Muscle of leg (tissue), 11 donors: ENCODE data around the gene PAK6. TPM values are rescaled to one million over a fixed set of nuclear protein-coding genes. Genes with fewer than 3 reads are reported as not detected.

Experiments
- DNase-seq: peaks from one replicate; pipeline ENCODE4 v3.0.0; 2013
- H3K27ac ChIP-seq: one replicate; pipeline ENCODE4 v1.5.1; 2013; ENCODE audit warnings: mild to moderate bottlenecking, low read length, control low read depth
- H3K27me3 ChIP-seq: one replicate; pipeline ENCODE4 v1.6.1; 2013; ENCODE audit warnings: low read length; ENCODE audit not compliant: control insufficient read depth, insufficient read depth
- H3K36me3 ChIP-seq: one replicate; pipeline ENCODE4 v1.6.1; 2013; ENCODE audit warnings: low read length; ENCODE audit not compliant: control insufficient read depth, insufficient read depth
- H3K4me1 ChIP-seq: one replicate; pipeline ENCODE4 v1.6.1; 2013; ENCODE audit warnings: low read length; ENCODE audit not compliant: control insufficient read depth, insufficient read depth
- H3K4me3 ChIP-seq: one replicate; pipeline ENCODE4 v1.5.1; 2013; ENCODE audit warnings: low read length, control low read depth
- H3K9me3 ChIP-seq: replicated peaks from 2 replicates; pipeline ENCODE4 v1.6.1; 2013; ENCODE audit warnings: low read depth, low read length; ENCODE audit not compliant: control insufficient read depth
- WGBS: methylation state at CpG from one replicate; pipeline ENCODE4 v1.1.5; 2013; ENCODE audit warnings: missing lambda C conversion rate; ENCODE audit not compliant: insufficient coverage; 5-methylcytosine and 5-hydroxymethylcytosine counted together
- polyA plus RNA-seq, 8 donors: library from polyadenylated mRNA; unstranded; fragments of 120-200 nt; gene quantifications; one replicate each; pipeline versions ENCODE4 v1.2.1 to v1.2.3, GENCODE V29; 2013; ENCODE audit warnings: inconsistent platforms in 1 of 8, low replicate concordance in 1 of 8; ENCODE audit not compliant: insufficient read length in 8 of 8, insufficient read depth in 1 of 8
- total RNA-seq: library from RNA; stranded (reverse); fragments of 120-200 nt; gene quantifications from one replicate; pipeline ENCODE4 v1.2.4, GENCODE V29; 2013

Gene PAK6
- total and polyA plus RNA-seq, 9 donors = 0.29 to 1.6 (median 0.53) TPM

DNA sequence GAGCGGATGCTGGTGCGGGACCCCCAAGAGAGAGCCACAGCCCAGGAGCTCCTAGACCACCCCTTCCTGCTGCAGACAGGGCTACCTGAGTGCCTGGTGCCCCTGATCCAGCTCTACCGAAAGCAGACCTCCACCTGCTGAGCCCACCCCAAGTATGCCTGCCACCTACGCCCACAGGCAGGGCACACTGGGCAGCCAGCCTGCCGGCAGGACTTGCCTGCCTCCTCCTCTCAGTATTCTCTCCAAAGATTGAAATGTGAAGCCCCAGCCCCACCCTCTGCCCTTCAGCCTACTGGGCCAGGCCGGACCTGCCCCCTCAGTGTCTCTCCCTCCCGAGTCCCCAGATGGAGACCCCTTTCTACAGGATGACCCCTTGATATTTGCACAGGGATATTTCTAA, 37.1 kb downstream of the PAK6 start:
- no peak for DNase-seq
- Histone ChIP-seq H3K27me3 (peaks cover 50% of the 10 kb centered on the region), H3K36me3 (no peaks in the 10 kb centered on the region), H3K27ac (no peak overlapping the region), H3K9me3 (no peaks in the 10 kb centered on the region), H3K4me1 (peaks cover 18% of the 10 kb centered on the region), H3K4me3 (no peak overlapping the region)
- 88% methylated on average over 7 of the region's 7 CpGs for WGBS

DNA sequence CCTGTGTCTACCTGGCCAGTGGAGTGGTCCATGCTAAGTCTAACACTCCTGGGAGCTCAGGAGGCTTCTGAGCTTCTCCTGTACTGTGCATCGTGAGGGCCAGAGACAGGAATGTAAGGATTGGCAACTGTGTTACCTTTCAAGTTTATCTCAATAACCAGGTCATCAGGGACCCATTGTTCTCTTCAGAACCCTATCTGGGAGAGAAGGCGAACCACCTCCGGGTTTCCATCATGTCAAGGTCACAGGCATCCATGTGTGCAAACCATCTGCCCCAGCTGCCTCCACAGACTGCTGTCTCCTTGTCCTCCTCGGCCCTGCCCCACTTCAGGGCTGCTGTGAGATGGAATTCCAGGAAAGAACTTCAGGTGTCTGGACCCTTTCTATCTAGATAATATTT, 38.1 kb downstream of the PAK6 start:
- WGBS = no CpG with 5 or more reads among the region's 4 CpGs
- no peak overlapping the region for H3K4me3 ChIP-seq

DNA sequence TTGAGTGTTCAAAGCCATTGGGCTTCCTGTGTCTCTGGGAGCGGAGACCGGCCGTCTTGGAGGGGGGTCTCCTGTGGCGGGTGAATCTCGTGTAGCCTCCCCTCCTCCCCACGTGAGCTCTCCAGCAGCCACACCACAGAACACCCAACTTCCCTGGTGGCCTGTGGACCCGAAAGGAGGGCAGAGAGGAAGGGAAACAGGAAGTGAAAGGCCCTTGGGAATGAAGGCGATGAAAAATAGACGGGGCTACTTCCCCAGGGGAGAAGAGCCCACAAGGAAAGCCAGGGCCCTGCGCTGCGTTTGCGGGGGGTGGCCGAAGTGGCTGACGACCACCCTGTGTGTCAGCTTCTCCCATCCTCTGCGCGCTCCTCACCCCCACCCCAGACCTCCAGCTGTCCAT, 38.6 kb downstream of the PAK6 start:
- 18% methylated on average over 3 of the region's 16 CpGs for WGBS
- DNase-seq = peak; percentile 62
- Histone ChIP-seq H3K27ac (no peak overlapping the region), H3K4me1 (peaks cover 25% of the 10 kb centered on the region), H3K9me3 (no peaks in the 10 kb centered on the region), H3K36me3 (no peaks in the 10 kb centered on the region), H3K27me3 (peaks cover 63% of the 10 kb centered on the region), H3K4me3 (no peak overlapping the region)

More for the DNA sequence above, 38.1 kb downstream of the PAK6 start:
- Histone ChIP-seq H3K27ac (no peak overlapping the region), H3K9me3 (no peaks in the 10 kb centered on the region), H3K4me1 (peaks cover 23% of the 10 kb centered on the region), H3K36me3 (no peaks in the 10 kb centered on the region), H3K27me3 (peaks cover 58% of the 10 kb centered on the region)
- DNase-seq = no peak

DNA sequence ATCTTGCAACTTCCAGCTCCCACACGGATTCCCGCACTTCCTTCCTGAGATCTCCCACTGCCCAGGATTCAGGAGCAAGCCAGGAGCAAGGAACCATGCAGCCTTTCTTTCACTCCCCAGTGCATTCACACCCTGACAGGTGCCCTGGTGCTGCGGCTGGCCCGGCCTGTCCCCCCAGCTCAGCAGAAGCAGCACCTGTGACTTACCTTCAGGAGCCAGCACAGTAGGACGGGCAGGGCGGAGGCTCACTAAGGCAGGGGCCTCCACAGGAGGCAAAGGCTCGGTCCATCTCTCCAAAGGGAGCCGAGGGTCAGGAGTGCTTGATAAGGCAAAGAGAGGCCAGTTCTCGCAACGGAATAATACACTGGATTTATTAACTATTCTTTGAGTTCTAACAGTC, 39.2 kb downstream of the PAK6 start:
- no peaks in the 10 kb centered on the region for H3K9me3 ChIP-seq
- H3K4me1 ChIP-seq = peaks cover 30% of the 10 kb centered on the region
- WGBS = 58% methylated on average over 7 of the region's 10 CpGs
- no peak for DNase-seq
- peaks cover 69% of the 10 kb centered on the region for H3K27me3 ChIP-seq
- H3K36me3 ChIP-seq = no peaks in the 10 kb centered on the region
- no peak overlapping the region for H3K4me3 ChIP-seq
- H3K27ac ChIP-seq = no peak overlapping the region

- peak; percentile 65 for DNase-seq
- no peaks in the 10 kb centered on the region for H3K9me3 ChIP-seq
- H3K27me3 ChIP-seq = peaks cover 83% of the 10 kb centered on the region
- H3K27ac ChIP-seq = no peak overlapping the region
- H3K4me3 ChIP-seq = no peak overlapping the region
- no peaks in the 10 kb centered on the region for H3K36me3 ChIP-seq
- H3K4me1 ChIP-seq = peaks cover 36% of the 10 kb centered on the region
- WGBS = 6% methylated on average over 39 of the region's 40 CpGs
These were observed 40.7 kb downstream of the PAK6 start for GRCh38 chr15:40279437-40280141.

DNA sequence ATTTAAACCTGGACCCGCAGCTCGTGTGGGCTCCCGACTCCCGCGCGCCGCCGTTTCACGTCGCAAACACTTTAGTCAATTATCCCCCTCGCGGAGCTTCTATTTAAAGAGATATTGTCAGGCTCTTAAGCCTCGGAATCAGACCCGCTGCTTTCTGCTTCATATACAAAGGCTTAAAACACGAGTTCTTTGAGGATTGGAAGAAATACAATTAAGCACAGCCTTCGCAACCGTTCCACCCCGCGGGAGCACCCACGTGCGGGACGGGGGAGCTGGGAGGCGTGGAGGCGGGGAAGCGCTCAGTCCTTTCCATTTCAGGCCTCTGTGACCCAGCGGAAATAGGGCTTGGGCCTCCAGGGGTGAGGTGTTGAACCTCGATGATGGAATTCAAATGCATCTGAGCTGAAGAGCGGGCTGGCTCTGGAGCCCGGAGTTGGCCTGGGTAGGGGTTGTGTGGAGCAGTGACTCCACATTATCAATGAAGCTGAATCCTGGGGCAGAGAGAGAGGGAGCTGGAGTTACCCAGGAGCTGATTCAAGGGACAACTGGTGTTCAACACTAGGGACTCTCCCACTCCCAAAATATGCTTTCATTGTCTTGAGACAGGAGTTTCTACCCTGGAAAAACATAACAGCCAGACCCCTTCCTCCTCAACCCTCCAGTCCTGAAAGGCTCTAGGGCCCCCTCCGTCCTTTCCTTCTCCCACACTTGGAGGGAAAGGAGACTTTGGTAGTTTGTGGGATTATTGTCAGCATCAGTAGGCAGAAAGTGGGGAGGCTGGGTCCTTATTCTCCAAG, 41.6 kb downstream of the PAK6 start:
- WGBS = 22% methylated on average over 18 of the region's 30 CpGs

DNA sequence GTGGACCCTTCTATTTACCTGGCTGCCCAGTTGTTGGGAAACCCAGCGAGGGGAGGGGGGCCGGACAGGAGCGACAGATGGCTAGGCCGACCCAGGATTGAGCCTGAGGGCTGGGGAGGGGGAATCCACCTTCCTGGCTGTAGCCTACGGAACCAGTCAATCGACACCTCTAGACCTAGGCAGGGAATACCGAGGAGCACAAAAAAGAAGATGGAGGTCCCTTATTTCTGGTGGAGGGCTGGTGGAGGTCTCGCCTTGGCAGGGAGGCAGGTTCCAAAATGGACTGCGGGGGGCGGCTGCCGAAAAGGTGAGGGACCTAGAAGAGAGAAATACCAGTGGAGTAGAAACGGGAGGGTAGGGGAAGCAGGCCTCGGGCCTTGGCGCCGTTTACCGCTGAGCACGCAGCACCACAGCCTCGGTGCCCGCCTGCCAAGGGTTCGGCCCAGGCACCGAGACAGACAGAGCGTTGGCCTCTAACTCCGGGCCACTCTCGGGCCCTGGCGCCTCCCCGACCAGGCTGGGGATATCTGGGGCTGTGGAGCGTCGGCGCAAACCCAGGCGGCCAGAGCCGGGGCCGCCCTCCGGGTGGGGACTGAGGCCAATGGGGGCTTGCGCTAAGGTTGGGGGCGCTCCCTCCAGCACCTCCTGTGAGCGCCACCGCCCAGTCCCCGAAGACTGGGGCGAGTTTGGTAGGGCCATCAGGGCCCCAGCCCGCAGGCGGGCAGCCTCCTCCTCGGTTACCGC, 42.4 kb downstream of the PAK6 start:
- H3K4me1 ChIP-seq = peaks cover 46% of the 10 kb centered on the region
- 25% methylated on average over 42 of the region's 43 CpGs for WGBS
- H3K36me3 ChIP-seq = no peaks in the 10 kb centered on the region
- H3K27ac ChIP-seq = no peak overlapping the region
- no peak for DNase-seq
- no peaks in the 10 kb centered on the region for H3K9me3 ChIP-seq
- H3K4me3 ChIP-seq = no peak overlapping the region
- H3K27me3 ChIP-seq = peaks cover 96% of the 10 kb centered on the region

More for the DNA sequence above, 41.6 kb downstream of the PAK6 start:
- peaks cover 91% of the 10 kb centered on the region for H3K27me3 ChIP-seq
- H3K9me3 ChIP-seq = no peaks in the 10 kb centered on the region
- H3K36me3 ChIP-seq = no peaks in the 10 kb centered on the region
- no peak overlapping the region for H3K4me3 ChIP-seq
- H3K4me1 ChIP-seq = peaks cover 39% of the 10 kb centered on the region
- H3K27ac ChIP-seq = no peak overlapping the region
- DNase-seq = no peak

GRCh38 chr15:40281801-40282146, 42.9 kb downstream of the PAK6 start:
- no peak for DNase-seq
- no peak overlapping the region for H3K4me3 ChIP-seq
- H3K27me3 ChIP-seq = peaks cover 92% of the 10 kb centered on the region
- no peak overlapping the region for H3K27ac ChIP-seq
- H3K9me3 ChIP-seq = no peaks in the 10 kb centered on the region
- peaks cover 51% of the 10 kb centered on the region for H3K4me1 ChIP-seq
- no peaks in the 10 kb centered on the region for H3K36me3 ChIP-seq
- WGBS = 1% methylated on average over 51 of the region's 51 CpGs

- peaks cover 87% of the 10 kb centered on the region for H3K27me3 ChIP-seq
- peak overlapping the region; percentile 25 for H3K4me3 ChIP-seq
- H3K9me3 ChIP-seq = no peaks in the 10 kb centered on the region
- no peak overlapping the region for H3K27ac ChIP-seq
- no peak for DNase-seq
- H3K36me3 ChIP-seq = no peaks in the 10 kb centered on the region
- WGBS = under 1% methylated on average over 92 of the region's 92 CpGs
- peaks cover 56% of the 10 kb centered on the region for H3K4me1 ChIP-seq
These were observed 43.4 kb downstream of the PAK6 start for GRCh38 chr15:40282147-40282868.
